AG04450 (cell line): ENCODE measurements around the gene SLC48A1. TPM values are rescaled to one million over a fixed set of nuclear protein-coding genes. Genes with fewer than 3 reads are reported as not detected.

Experiments used
- CTCF ChIA-PET: fragments of 300-600, 350-600 bp; formaldehyde crosslinking; extraction: SDS; loops from one replicate; lab custom pipeline; 2022; ENCODE audit warnings: antibody characterized with exemption, inconsistent platforms; lab: Charles Lee
- POLR2A ChIA-PET: fragments of 350-600 bp; formaldehyde crosslinking; extraction: SDS; loops from one replicate; lab custom pipeline; 2021; ENCODE audit warnings: antibody characterized with exemption, inconsistent platforms; lab: Yijun Ruan, JAX
- DNase-seq: peaks from one replicate; pipeline ENCODE4 v3.0.0-alpha.2; 2011; ENCODE audit warnings: low read depth, low spot score
- H3K27ac ChIP-seq: one replicate; pipeline ENCODE4 v1.5.1; 2012; ENCODE audit warnings: low read depth, low read length, control low read depth
- H3K27me3 ChIP-seq: one replicate; pipeline ENCODE4 v1.6.0; 2012; ENCODE audit warnings: low read length; ENCODE audit not compliant: control insufficient read depth, insufficient read depth
- H3K4me3 ChIP-seq: 2 replicates; pipeline ENCODE4 v1.5.1; 2011; ENCODE audit warnings: mild to moderate bottlenecking, low read depth, low read length, control low read depth
- H3K9me3 ChIP-seq: 2 replicates; pipeline ENCODE4 v1.5.1; 2012; ENCODE audit warnings: low read length; ENCODE audit not compliant: control insufficient read depth, insufficient read depth
- CTCF ChIP-seq: IDR thresholded peaks from 2 replicates; pipeline ENCODE4 v1.5.1; 2011; ENCODE audit warnings: low read depth, low read length, control low read depth, inconsistent platforms
- polyA plus RNA-seq: library from polyadenylated mRNA; depleted of rRNA; stranded (reverse); fragments of >200 nt; gene quantifications from 2 replicates; pipeline ENCODE4 v1.2.3, GENCODE V29; 2011

SLC48A1 gene
- polyA plus RNA-seq, 1 experiment = 7.8 TPM

- H3K9me3 ChIP-seq = no peaks in the 10 kb centered on the region; the same call in 1 of the 2 replicates
- 0 out of 2 replicates have a peak overlapping the region, but pooled peaks have one; percentile 4 for H3K4me3 ChIP-seq
- ChIA-PET POLR2A (interaction anchor here (0.7 kb wide), 1 partner anchor 1200 kb away, joined by 3 read pairs; the partner anchor contains the start of gene ARF3), CTCF (interaction anchor here (1.2 to 13.2 kb wide), 6 partner anchors 10 to 81 kb away, joined by 3 to 116 read pairs (median 11); partner anchors contain the start of gene SLC48A1)
- TF ChIP-seq CTCF = no peak
- no peaks in the 10 kb centered on the region for H3K27me3 ChIP-seq
- no peak for DNase-seq
- H3K27ac ChIP-seq = no peak overlapping the region
These were observed 15.6 kb upstream of the SLC48A1 start for GRCh38 chr12:47757364-47757839.

GRCh38 chr12:47757840-47758583 lies 15.0 kb upstream of the SLC48A1 start:
- Histone ChIP-seq H3K27me3 (no peaks in the 10 kb centered on the region), H3K27ac (no peak overlapping the region), H3K9me3 (no peaks in the 10 kb centered on the region; the same call in 1 of the 2 replicates), H3K4me3 (peak overlapping the region; percentile 69)
- POLR2A ChIA-PET = interaction anchor here (0.6 to 1.3 kb wide), 3 partner anchors 15 to 88 kb away, joined by 3 to 4 read pairs (median 3); no protein-coding TSS in a partner anchor
- CTCF ChIA-PET = interaction anchor here (0.8 to 13.2 kb wide), 9 partner anchors 9 to 80 kb away, joined by 3 to 116 read pairs (median 6); partner anchors contain the start of genes ENDOU, RPAP3 and SLC48A1
- TF ChIP-seq CTCF = no peak
- no peak for DNase-seq

- no peak for TF ChIP-seq CTCF
- CTCF ChIA-PET = interaction anchor here (0.8 to 13.2 kb wide), 8 partner anchors 9 to 80 kb away, joined by 3 to 116 read pairs (median 7); partner anchors contain the start of genes ENDOU and RPAP3
- POLR2A ChIA-PET = interaction anchor here (0.5 to 1.3 kb wide), 4 partner anchors 12 to 88 kb away, joined by 3 to 4 read pairs (median 3); no protein-coding TSS in a partner anchor
- Histone ChIP-seq H3K4me3 (peak overlapping the region; percentile 69), H3K9me3 (no peaks in the 10 kb centered on the region; the same call in 1 of the 2 replicates), H3K27me3 (no peaks in the 10 kb centered on the region), H3K27ac (no peak overlapping the region)
- DNase-seq = no peak
These were observed 14.5 kb upstream of the SLC48A1 start for GRCh38 chr12:47758584-47758833.

- H3K27ac ChIP-seq = peak within 1 kb of the TSS; percentile 65
- H3K27me3 ChIP-seq = no peaks in the 10 kb centered on the region
- peak; percentile 48 for TF ChIP-seq CTCF
- H3K9me3 ChIP-seq = no peaks in the 10 kb centered on the region; the same call in 1 of the 2 replicates
- CTCF ChIA-PET = interaction anchor here (0.8 to 13.2 kb wide), 8 partner anchors 8 to 79 kb away, joined by 3 to 116 read pairs (median 7); partner anchors contain the start of gene RPAP3
- no peak for DNase-seq
- POLR2A ChIA-PET = interaction anchor here (0.5 to 1.3 kb wide), 4 partner anchors 12 to 87 kb away, joined by 3 to 4 read pairs (median 3); no protein-coding TSS in a partner anchor
- H3K4me3 ChIP-seq = peak within 1 kb of the TSS; percentile 69
These were observed 14.0 kb upstream of the SLC48A1 start, which contains the start of gene RAPGEF3 for GRCh38 chr12:47758834-47759690. RAPGEF3 (minus strand) TSS chr12:47758880; CDS start chr12:47758556, 324 bp downstream.
